ENCODE measurements around the gene LRMDA. TPM values are rescaled to one million over a fixed set of nuclear protein-coding genes. Genes with fewer than 3 reads are reported as not detected.

LRMDA gene
- total and polyA plus RNA-seq, 2 donors (not counting 3 experiments of a cell fraction or from before 2014, with no cell fraction given), result 9.7 to 18.0 TPM

DNA sequence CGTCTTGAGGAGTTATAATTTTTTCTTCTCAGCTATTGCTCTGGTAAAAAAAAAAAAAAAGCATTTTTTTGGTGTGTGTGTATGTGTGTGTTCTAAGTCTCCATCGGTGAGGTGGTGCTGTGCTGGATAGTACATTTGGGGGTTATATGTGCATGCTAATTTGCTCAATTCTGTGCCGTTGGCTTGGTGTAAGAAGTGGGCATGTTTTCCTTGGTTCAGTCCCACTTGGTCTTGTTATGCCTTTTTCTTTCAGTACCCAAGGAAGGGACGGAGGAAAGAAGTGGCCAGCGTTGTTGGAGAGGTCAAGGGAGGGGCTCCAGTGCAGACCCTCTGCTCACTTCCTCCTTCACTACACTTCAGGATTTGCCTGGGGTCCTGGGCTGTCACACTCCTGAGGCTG, 20.4 kb downstream of the LRMDA start:
- Histone ChIP-seq H3K4me3 (replicated peaks in 1 of 3; ENCODE audit: insufficient read depth in 1 of 3, low read depth in 1 of 3, low read length in 3 of 3) (no peak overlapping the region), H3K79me2 (ENCODE audit: control insufficient read depth, insufficient read depth, low read length) (no peaks in the 10 kb centered on the region), H3K4me1 (ENCODE audit: control insufficient read depth, extremely low read depth, insufficient read depth, low read length) (no peaks in the 10 kb centered on the region), H3K36me3 (ENCODE audit: control insufficient read depth in 2 of 2, extremely low read depth in 1 of 2, insufficient read depth in 2 of 2, low read length in 2 of 2) (no peaks in the 10 kb centered on the region), H4K20me1 (replicated peaks; ENCODE audit: control insufficient read depth, extremely low read depth, insufficient read depth, low read length) (no peaks in the 10 kb centered on the region), H3K4me2 (ENCODE audit: insufficient read depth, low read length) (no peak overlapping the region), H3K27ac (ENCODE audit: insufficient read depth, low read depth, low read length) (no peak overlapping the region), H3K9ac (replicated peaks; ENCODE audit: extremely low read depth, insufficient read depth, low read length) (no peak overlapping the region), H2AFZ (ENCODE audit: low read depth, low read length) (no peak overlapping the region), H3K9me3 (replicated peaks; ENCODE audit: control insufficient read depth, insufficient read depth, low read length) (no peaks in the 10 kb centered on the region), H3K9me1 (replicated peaks; ENCODE audit: control insufficient read depth, extremely low read depth, insufficient read depth, low read length) (no peaks in the 10 kb centered on the region), H3K27me3 (ENCODE audit: control insufficient read depth in 2 of 2, insufficient read depth in 2 of 2, low read length in 2 of 2) (peaks cover 2 to 4% of the 10 kb centered on the region in 2 experiments)
- FAIRE-seq (no peak), DNase-seq (ENCODE audit: low read depth, low spot score) (no peak)
- dilution Hi-C loops (cut with MboI; ENCODE audit: extremely low pct_ligation_motif_present, low sequenced_read_pairs) (no loop called here), intact Hi-C loops (cut with micrococcal nuclease) (no loop called here)
- ChIA-PET CTCF (no interaction called here), POLR2A (no interaction called here)
- TF ChIP-seq FOS (IDR thresholded peaks at IDR 0.05; ENCODE audit: borderline replicate concordance, insufficient read depth, low read length) (no peak), POLR2AphosphoS5 (IDR thresholded peaks at IDR 0.05; ENCODE audit: insufficient read depth, low read depth, low read length) (no peak), EZH2 (IDR thresholded peaks at IDR 0.05; ENCODE audit: borderline replicate concordance, low read depth, low read length, severe bottlenecking) (no peak), JUN (IDR thresholded peaks at IDR 0.05; ENCODE audit: borderline replicate concordance, insufficient read depth, insufficient read length, low read depth) (no peak), GATA2 (IDR thresholded peaks at IDR 0.05; ENCODE audit: insufficient read depth, insufficient read length, low read depth, low read length) (no peak), MYC (IDR thresholded peaks at IDR 0.05; ENCODE audit: low read depth, low read length) (no peak), POLR2A (IDR thresholded peaks at IDR 0.05; ENCODE audit: low read depth, low read length) (no peak)
- TF ChIP-seq, protein P1, sequence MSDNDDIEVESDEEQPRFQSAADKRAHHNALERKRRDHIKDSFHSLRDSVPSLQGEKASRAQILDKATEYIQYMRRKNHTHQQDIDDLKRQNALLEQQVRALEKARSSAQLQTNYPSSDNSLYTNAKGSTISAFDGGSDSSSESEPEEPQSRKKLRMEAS (IDR thresholded peaks at IDR 0.05; ENCODE audit: insufficient read depth, insufficient read length), result no peak
- TF ChIP-seq, protein P2, sequence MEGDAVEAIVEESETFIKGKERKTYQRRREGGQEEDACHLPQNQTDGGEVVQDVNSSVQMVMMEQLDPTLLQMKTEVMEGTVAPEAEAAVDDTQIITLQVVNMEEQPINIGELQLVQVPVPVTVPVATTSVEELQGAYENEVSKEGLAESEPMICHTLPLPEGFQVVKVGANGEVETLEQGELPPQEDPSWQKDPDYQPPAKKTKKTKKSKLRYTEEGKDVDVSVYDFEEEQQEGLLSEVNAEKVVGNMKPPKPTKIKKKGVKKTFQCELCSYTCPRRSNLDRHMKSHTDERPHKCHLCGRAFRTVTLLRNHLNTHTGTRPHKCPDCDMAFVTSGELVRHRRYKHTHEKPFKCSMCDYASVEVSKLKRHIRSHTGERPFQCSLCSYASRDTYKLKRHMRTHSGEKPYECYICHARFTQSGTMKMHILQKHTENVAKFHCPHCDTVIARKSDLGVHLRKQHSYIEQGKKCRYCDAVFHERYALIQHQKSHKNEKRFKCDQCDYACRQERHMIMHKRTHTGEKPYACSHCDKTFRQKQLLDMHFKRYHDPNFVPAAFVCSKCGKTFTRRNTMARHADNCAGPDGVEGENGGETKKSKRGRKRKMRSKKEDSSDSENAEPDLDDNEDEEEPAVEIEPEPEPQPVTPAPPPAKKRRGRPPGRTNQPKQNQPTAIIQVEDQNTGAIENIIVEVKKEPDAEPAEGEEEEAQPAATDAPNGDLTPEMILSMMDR (IDR thresholded peaks at IDR 0.05; ENCODE audit: extremely low read depth in 1 of 2, insufficient read depth in 1 of 2, low read depth in 1 of 2, low read length in 2 of 2), result no peak
- BruUV-seq (replicated peaks), result no TSS peak
